GM12864 (cell line): ENCODE results near the gene RPL28.

Experiments used
- DNase-seq: peaks from one replicate; pipeline ENCODE4 v3.0.0-alpha.2; 2011; ENCODE audit warnings: low read depth
- H3K4me3 ChIP-seq: 2 replicates; pipeline ENCODE4 v1.5.1; 2011; ENCODE audit warnings: mild to moderate bottlenecking, low read depth, low read length, control low read depth
- TF ChIP-seq, protein P1 (sequence below): IDR thresholded peaks from 2 replicates; pipeline ENCODE4 v1.5.1; 2011; ENCODE audit warnings: low read depth, mild to moderate bottlenecking, moderate library complexity, low read length, control low read depth, inconsistent platforms; ENCODE audit errors: missing control alignments

RPL28 gene

GRCh38 chr19:55426042-55426441 is 40.3 kb downstream of the RPL28 start:
- DNase-seq: no peak
- TF ChIP-seq, protein P1, sequence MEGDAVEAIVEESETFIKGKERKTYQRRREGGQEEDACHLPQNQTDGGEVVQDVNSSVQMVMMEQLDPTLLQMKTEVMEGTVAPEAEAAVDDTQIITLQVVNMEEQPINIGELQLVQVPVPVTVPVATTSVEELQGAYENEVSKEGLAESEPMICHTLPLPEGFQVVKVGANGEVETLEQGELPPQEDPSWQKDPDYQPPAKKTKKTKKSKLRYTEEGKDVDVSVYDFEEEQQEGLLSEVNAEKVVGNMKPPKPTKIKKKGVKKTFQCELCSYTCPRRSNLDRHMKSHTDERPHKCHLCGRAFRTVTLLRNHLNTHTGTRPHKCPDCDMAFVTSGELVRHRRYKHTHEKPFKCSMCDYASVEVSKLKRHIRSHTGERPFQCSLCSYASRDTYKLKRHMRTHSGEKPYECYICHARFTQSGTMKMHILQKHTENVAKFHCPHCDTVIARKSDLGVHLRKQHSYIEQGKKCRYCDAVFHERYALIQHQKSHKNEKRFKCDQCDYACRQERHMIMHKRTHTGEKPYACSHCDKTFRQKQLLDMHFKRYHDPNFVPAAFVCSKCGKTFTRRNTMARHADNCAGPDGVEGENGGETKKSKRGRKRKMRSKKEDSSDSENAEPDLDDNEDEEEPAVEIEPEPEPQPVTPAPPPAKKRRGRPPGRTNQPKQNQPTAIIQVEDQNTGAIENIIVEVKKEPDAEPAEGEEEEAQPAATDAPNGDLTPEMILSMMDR: no peak
- H3K4me3 ChIP-seq: no peak overlapping the region

DNA sequence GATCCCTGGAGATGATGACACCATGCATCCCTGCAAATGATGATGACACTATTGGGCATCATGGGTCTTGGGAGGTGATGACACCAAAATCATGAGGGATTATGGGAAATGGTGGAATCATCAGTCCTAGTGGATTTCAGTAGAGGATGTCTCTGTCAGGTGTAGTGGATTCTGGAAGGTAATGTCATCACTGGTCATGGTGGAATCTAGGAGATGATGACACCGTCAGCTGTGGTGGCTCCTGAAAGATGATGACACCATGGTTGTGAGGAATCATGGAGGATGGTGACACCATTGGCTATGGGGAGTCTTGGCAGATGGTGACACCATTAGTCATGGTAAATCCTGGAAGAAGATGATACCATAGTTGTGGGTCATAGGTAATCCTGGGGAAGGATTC is 45.5 kb downstream of the RPL28 start:
- TF ChIP-seq, protein P1: no peak
- DNase-seq: no peak
- H3K4me3 ChIP-seq: no peak overlapping the region

- H3K4me3 ChIP-seq: no peak overlapping the region
- DNase-seq: no peak
- TF ChIP-seq, protein P1: no peak
Measured at GRCh38 chr19:55432241-55432959, 46.7 kb downstream of the RPL28 start.

DNA sequence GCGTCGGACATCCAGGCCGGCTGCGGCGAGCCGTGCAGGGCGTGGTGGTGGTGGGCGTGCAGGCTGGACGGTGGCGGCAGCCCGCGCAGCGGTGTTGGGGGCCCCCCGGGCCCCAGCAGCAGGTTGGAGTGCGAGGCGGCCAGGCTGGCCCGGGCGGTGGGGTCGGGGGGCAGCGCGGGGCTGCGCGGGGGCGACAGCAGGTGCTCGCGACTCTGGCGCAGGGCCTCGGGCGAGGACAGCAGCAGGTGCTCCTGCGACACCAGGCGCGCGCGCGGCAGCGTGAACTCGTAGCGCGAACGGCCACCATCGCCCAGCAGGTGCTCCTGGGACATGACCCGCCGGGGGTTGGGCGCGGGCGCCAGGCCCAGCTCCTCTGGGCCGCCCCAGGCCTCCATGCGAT is 47.6 kb downstream of the RPL28 start:
- TF ChIP-seq, protein P1: no peak
- DNase-seq: no peak
- H3K4me3 ChIP-seq: no peak overlapping the region

- DNase-seq: no peak
- no peak overlapping the region for H3K4me3 ChIP-seq
- TF ChIP-seq, protein P1: no peak
Measured at GRCh38 chr19:55434356-55434919, 48.7 kb downstream of the RPL28 start.

GRCh38 chr19:55435020-55435419 is 49.3 kb downstream of the RPL28 start:
- TF ChIP-seq, protein P1: no peak
- no peak for DNase-seq
- no peak overlapping the region for H3K4me3 ChIP-seq

DNA sequence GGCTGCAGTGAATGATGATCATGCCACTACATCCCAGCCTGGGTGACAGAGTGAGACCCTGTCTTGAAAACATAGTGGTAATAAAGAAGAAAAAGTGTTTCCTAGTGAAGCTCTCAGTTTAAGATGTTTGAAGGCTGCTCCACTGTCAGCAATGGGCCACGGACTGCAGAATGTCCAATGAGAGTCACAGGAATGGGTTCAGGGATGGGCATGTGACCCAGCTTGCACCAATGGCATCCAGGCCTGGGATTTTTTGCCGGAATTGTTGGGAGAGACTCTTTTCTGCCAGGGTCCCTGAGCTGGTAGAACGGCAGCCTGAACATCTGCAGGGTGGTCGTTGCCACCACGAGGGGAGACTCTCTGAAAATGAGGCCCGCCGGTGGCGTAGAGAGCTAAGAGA is 51.1 kb downstream of the RPL28 start:
- DNase-seq: no peak
- no peak overlapping the region for H3K4me3 ChIP-seq
- TF ChIP-seq, protein P1: no peak
